ENCODE measurements around the gene ADAMTS3.

DNA sequence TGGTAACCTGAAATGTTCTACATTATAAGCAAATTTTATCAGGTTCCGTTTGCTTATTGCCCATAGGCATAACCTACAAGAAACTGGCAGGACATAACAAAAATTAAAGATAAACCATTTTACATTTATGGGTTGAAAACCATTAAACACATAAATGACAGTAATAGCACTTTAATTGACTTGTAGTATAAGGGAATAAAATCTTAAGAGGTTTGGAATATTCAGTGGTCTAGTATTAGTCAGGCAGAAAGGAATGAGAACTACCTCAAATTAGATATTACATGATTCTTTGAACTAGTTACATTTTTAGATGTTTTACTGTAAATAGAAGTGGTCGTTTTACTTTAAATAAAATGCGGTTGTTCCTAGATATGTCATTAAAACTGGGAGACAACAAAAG is 111.9 kb downstream of the ADAMTS3 start:
- TF ChIP-seq, protein P1, sequence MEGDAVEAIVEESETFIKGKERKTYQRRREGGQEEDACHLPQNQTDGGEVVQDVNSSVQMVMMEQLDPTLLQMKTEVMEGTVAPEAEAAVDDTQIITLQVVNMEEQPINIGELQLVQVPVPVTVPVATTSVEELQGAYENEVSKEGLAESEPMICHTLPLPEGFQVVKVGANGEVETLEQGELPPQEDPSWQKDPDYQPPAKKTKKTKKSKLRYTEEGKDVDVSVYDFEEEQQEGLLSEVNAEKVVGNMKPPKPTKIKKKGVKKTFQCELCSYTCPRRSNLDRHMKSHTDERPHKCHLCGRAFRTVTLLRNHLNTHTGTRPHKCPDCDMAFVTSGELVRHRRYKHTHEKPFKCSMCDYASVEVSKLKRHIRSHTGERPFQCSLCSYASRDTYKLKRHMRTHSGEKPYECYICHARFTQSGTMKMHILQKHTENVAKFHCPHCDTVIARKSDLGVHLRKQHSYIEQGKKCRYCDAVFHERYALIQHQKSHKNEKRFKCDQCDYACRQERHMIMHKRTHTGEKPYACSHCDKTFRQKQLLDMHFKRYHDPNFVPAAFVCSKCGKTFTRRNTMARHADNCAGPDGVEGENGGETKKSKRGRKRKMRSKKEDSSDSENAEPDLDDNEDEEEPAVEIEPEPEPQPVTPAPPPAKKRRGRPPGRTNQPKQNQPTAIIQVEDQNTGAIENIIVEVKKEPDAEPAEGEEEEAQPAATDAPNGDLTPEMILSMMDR (IDR thresholded peaks at IDR 0.05), result no peak
- no peak for TF ChIP-seq POLR2A (IDR thresholded peaks at IDR 0.05)
